Fibroblast of mammary gland (primary cell): ENCODE data around the gene AKAP13.

Experiments used
- DNase-seq: peaks from one replicate; pipeline ENCODE4 v3.0.0-alpha.2; 2010; ENCODE audit warnings: low read depth
- H3K4me3 ChIP-seq: 2 replicates; pipeline ENCODE4 v1.5.1; 2011; ENCODE audit warnings: low read depth, mild to moderate bottlenecking, low read length, moderate library complexity; ENCODE audit not compliant: control insufficient read depth
- TF ChIP-seq, protein P1 (sequence below): conservative IDR thresholded peaks from 2 replicates; pipeline ENCODE4 v1.5.1; 2011; ENCODE audit warnings: low read depth, low read length, inconsistent platforms; ENCODE audit not compliant: control insufficient read depth, insufficient read depth

AKAP13 gene

DNA sequence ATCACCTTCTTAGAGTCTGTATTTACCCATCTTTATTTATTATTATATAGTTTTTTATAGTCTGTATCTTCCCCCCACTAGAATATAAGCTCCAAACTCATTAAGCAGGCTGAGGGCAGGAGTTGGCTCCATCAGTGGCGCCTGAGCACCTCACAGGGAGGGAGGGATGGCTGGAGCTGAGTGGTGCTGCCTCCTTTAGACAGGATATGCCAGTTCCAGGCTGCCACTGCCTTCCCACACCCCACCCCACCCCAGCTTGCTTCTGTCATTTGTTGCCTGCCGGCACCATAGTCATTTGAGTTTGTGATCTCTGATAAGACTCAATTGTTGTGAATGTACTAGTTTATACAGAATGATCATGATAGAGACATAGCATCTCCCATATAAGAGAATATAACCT lies 328.8 kb downstream of the AKAP13 start:
- DNase-seq, result no peak
- no peak overlapping the region for H3K4me3 ChIP-seq
- TF ChIP-seq, protein P1, sequence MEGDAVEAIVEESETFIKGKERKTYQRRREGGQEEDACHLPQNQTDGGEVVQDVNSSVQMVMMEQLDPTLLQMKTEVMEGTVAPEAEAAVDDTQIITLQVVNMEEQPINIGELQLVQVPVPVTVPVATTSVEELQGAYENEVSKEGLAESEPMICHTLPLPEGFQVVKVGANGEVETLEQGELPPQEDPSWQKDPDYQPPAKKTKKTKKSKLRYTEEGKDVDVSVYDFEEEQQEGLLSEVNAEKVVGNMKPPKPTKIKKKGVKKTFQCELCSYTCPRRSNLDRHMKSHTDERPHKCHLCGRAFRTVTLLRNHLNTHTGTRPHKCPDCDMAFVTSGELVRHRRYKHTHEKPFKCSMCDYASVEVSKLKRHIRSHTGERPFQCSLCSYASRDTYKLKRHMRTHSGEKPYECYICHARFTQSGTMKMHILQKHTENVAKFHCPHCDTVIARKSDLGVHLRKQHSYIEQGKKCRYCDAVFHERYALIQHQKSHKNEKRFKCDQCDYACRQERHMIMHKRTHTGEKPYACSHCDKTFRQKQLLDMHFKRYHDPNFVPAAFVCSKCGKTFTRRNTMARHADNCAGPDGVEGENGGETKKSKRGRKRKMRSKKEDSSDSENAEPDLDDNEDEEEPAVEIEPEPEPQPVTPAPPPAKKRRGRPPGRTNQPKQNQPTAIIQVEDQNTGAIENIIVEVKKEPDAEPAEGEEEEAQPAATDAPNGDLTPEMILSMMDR, result no peak

DNA sequence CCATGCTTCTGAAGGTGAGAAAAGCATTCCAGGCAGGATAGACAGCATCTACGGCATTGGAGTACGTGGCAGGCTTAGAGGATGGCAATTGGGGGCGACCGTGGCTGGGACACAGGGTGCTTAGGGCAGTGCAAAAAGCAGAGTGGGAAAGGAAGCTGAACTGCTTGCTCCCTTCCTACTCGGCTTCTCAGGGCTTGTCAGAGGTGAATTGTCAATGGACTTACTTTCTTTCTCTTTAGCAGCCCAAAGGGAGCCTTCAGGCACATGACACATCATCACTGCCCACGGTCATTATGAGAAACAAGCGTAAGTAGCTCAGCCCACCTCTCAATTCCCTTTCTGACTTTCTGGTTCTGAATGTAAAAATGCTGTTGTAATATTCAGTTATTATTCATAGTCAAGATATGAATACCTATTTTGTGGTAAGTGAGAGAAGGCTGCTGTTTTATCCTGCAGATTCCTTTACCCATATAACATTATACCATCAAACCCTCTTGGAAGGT lies 330.0 kb downstream of the AKAP13 start:
- TF ChIP-seq, protein P1, result no peak
- H3K4me3 ChIP-seq, result no peak overlapping the region
- DNase-seq, result no peak

DNA sequence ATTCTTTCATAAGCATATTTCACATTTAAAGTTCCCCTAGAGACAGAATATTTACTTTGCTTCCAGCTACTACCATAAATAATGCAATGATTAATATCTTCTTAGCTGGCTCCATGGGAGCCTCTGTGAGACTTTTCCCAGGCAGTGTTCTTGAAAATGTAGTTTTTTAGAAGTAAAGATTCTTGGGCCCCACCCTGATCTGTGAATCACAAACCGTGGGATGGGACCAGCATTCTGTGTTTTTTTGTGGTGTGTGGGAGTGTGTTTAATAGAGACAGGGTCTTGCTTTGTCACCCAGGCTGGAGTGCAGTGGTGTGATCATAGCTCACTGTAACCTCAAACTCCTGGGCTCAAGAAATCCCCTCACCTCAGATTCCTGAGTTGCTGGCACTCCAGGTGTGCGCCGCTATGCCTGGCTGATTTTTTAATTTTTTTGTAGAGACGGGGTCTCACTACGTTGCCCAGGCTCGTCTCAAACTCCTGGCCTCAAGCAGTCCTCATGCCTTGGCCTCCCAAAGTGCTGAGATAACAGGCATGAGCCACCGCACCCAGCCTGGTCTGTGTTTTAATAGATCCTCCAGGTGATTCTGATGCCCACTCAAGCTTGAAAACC lies 331.3 kb downstream of the AKAP13 start:
- TF ChIP-seq, protein P1, result no peak
- peak; percentile 34 for DNase-seq
- H3K4me3 ChIP-seq, result no peak overlapping the region

DNA sequence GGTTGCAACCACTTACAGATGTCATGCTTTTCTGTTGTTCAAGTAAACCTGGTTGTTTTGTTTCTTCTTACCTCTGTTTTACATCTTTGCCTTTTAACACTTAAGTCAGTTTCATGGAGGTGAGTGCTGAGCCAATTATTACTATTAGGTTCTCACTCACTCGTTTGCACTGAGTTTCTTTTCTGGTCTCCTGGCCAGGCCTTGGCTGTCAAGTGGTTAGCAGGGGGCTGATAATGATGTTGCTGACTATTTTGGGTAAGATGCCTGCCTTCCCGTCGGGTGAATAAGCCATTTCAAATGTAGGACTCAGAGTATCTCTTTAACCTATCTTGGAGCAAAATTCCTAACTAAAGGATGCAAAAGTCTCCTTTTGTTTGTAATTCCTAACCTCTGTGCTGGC lies 335.9 kb downstream of the AKAP13 start:
- TF ChIP-seq, protein P1, result no peak
- DNase-seq, result no peak
- no peak overlapping the region for H3K4me3 ChIP-seq

DNA sequence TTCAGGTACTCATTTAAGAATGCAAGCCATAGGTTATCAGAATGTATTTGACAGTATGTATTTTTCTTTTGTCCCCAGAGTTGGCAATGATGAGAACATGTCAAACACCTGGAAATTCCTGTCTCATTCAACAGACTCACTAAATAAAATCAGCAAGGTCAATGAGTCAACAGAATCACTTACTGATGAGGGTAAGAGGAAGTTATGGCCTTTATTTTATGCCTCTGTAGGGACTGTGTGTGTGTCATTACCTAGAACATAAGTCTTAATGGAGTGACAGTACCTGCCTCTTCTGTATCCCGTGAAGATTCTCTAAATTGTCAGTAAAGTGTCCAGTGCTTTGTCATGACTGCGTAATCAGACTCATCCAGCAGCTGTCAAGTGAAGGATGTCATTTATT lies 336.8 kb downstream of the AKAP13 start:
- no peak for DNase-seq
- TF ChIP-seq, protein P1, result no peak
- H3K4me3 ChIP-seq, result no peak overlapping the region

DNA sequence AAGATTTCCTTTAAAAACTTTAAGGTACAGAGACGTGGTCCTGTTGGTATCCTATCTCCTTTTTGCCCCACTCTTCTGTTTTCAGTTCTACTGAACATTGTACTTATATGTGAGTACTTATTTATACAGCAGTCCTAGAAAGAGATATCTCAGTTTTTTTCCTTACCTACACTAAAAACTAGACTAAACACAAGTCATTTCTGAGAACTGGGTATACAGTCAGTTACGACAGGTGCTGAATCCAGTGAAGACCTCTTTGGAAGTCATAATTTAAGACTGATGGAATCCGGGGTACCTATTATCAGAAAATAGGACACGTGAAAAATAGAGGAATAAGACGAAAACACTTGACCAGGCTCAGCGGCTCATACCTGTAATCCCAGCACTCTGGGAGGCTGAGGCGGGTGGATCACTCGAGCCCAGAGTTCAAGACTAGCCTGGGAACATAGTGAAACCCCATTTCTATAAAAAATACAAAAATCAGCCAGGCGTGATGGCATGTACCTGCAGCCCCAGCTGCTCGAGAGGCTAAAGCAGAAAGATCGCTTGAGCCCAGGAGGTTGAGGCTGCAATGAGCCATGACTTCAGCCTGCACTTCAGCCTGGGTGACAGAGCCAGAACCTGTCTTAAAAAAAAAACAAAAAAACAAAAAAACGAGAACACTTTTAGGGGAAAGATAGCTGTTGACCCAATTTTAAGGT lies 338.0 kb downstream of the AKAP13 start:
- no peak for DNase-seq
- H3K4me3 ChIP-seq, result no peak overlapping the region
- TF ChIP-seq, protein P1, result no peak
